Bronchial epithelial cell (primary cell): Measurements from ENCODE around the gene KCNN1. TPM values are rescaled to one million over a fixed set of nuclear protein-coding genes. Genes with fewer than 3 reads are reported as not detected.
"Not testable (repeated sequence)": the region's sequence is repeated elsewhere in the genome, so short reads cannot be mapped to it uniquely, and the experiment has no call there.

Experiments
- DNase-seq: peaks from one replicate; pipeline ENCODE4 v3.0.0-alpha.2; 2010; ENCODE audit warnings: low read depth
- FAIRE-seq: peaks from 2 replicates; lab custom pipeline; 2011; peaks lifted over from hg19 to GRCh38; lab: Jason Lieb, UNC
- H3K27me3 ChIP-seq: 2 replicates; pipeline ENCODE4 v1.5.1; 2011; ENCODE audit warnings: low read length; ENCODE audit not compliant: control insufficient read depth, insufficient read depth
- H3K36me3 ChIP-seq: 2 replicates; pipeline ENCODE4 v1.5.1; 2011; ENCODE audit warnings: low read length; ENCODE audit not compliant: control insufficient read depth, insufficient read depth
- H3K4me3 ChIP-seq: 2 replicates; pipeline ENCODE4 v1.5.1; 2011; ENCODE audit warnings: mild to moderate bottlenecking, low read depth, low read length, control low read depth
- CTCF ChIP-seq: IDR thresholded peaks from 2 replicates; pipeline ENCODE4 v1.5.1; 2011; ENCODE audit warnings: mild to moderate bottlenecking, moderate library complexity, low read length, control low read depth, inconsistent platforms; ENCODE audit not compliant: insufficient read depth, severe bottlenecking
- total RNA-seq: library from RNA; depleted of rRNA; stranded (reverse); fragments of >200 nt; gene quantifications from 2 replicates; pipeline ENCODE4 v1.2.1, GENCODE V29; 2014

Gene KCNN1
- total RNA-seq, 1 donor from 2014 or later, result not detected

GRCh38 chr19:17999684-18000479 is 33.0 kb downstream of the KCNN1 start:
- FAIRE-seq (no peak), DNase-seq (no peak)
- Histone ChIP-seq H3K4me3 (no peak overlapping the region), H3K27me3 (no peaks in the 10 kb centered on the region), H3K36me3 (no peaks in the 10 kb centered on the region)
- no peak for TF ChIP-seq CTCF

- H3K4me3 ChIP-seq, result peak overlapping the region; percentile 85
- DNase-seq (no peak), FAIRE-seq (no peak)
- H3K27me3 ChIP-seq, result no peaks in the 10 kb centered on the region
- no peaks in the 10 kb centered on the region for H3K36me3 ChIP-seq
- TF ChIP-seq CTCF, result no peak
Measured at GRCh38 chr19:18000480-18000914, 33.6 kb downstream of the KCNN1 start.

GRCh38 chr19:18000915-18001776 is 34.2 kb downstream of the KCNN1 start:
- TF ChIP-seq CTCF, result no peak

GRCh38 chr19:18001777-18002345 is 35.0 kb downstream of the KCNN1 start:
- DNase-seq (no peak), FAIRE-seq (no peak)
- no peaks in the 10 kb centered on the region for H3K36me3 ChIP-seq
- no peak for TF ChIP-seq CTCF
- H3K4me3 ChIP-seq, result peak overlapping the region; percentile 85
- H3K27me3 ChIP-seq, result no peaks in the 10 kb centered on the region

More at GRCh38 chr19:18000915-18001776, 34.2 kb downstream of the KCNN1 start:
- FAIRE-seq, result no peak
- Histone ChIP-seq H3K27me3 (no peaks in the 10 kb centered on the region), H3K4me3 (peak overlapping the region; percentile 85), H3K36me3 (no peaks in the 10 kb centered on the region)
- peak; percentile 66 for DNase-seq

GRCh38 chr19:18002347-18002850 is 35.5 kb downstream of the KCNN1 start:
- Histone ChIP-seq H3K4me3 (no peak overlapping the region), H3K36me3 (no peaks in the 10 kb centered on the region)

GRCh38 chr19:18005750-18006149 is 38.8 kb downstream of the KCNN1 start:
- not testable (repeated sequence) for DNase-seq, FAIRE-seq, H3K4me3 ChIP-seq, H3K27me3 ChIP-seq
- peaks cover 10% of the 10 kb centered on the region for H3K36me3 ChIP-seq

More at GRCh38 chr19:18002347-18002850, 35.5 kb downstream of the KCNN1 start:
- FAIRE-seq (no peak), DNase-seq (no peak)
- no peaks in the 10 kb centered on the region for H3K27me3 ChIP-seq
- no peak for TF ChIP-seq CTCF
